Stomach smooth muscle (tissue), 2 donors: ENCODE measurements around the gene ACTL8.

Experiments used
- H3K27ac ChIP-seq: one replicate; pipeline ENCODE4 v1.7.0; 2013; ENCODE audit warnings: mild to moderate bottlenecking, low read length, inconsistent platforms
- H3K27me3 ChIP-seq, 2 donors: one replicate each; pipeline ENCODE4 v1.7.0; 2013; ENCODE audit warnings: low read length in 2 of 2; ENCODE audit not compliant: insufficient read depth in 2 of 2, control insufficient read depth in 1 of 2
- H3K36me3 ChIP-seq, 2 donors: one replicate each; pipeline ENCODE4 v1.7.0; 2013; ENCODE audit warnings: low read length in 2 of 2; ENCODE audit not compliant: control insufficient read depth in 2 of 2, insufficient read depth in 2 of 2
- H3K4me1 ChIP-seq: one replicate; pipeline ENCODE4 v1.7.0; 2013; ENCODE audit warnings: low read length; ENCODE audit not compliant: control insufficient read depth, insufficient read depth
- H3K4me3 ChIP-seq, 2 donors: one replicate each; pipeline ENCODE4 v1.7.0; 2013; ENCODE audit warnings: low read length in 2 of 2
- H3K9ac ChIP-seq, 2 donors: one replicate each; pipeline ENCODE4 v1.7.0; 2013; ENCODE audit warnings: low read length in 2 of 2, mild to moderate bottlenecking in 1 of 2
- H3K9me3 ChIP-seq, 2 donors: one replicate each; pipeline ENCODE4 v1.7.0; 2013; ENCODE audit warnings: low read length in 2 of 2; ENCODE audit not compliant: control insufficient read depth in 2 of 2
- donor health status: healthy.
- donor health status: Pancreatic carcinoma.

ACTL8 gene

DNA sequence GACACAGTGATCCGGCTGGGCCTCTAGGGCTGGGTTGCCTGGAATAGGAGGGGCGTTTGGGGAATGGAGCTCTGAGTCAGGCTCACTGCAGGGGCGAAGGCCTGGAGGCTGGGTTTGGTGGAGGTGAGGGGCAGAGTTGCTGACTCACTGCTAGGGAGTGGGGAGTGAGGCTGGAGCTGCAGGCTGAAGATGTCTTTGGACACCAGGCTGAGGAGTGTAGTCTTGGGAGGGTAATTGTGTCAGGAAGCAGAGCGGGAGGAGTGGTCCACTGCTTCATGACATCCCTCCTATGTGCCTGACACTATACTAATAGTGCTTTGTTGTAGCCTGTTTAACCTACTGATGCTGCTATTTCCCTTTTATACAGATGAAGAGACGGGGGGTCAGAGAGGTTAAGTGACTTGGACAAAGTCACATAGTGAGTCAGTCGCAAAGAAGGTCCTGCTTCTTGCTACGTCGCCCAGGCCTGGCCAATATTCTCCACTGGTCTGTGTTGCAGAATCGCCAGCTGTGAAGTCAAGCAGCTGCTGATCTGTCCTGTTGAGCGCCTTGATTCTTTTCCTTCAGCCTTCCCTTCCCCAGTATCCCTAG lies 13.6 kb downstream of the ACTL8 start:
- H3K27ac ChIP-seq = no peak overlapping the region

DNA sequence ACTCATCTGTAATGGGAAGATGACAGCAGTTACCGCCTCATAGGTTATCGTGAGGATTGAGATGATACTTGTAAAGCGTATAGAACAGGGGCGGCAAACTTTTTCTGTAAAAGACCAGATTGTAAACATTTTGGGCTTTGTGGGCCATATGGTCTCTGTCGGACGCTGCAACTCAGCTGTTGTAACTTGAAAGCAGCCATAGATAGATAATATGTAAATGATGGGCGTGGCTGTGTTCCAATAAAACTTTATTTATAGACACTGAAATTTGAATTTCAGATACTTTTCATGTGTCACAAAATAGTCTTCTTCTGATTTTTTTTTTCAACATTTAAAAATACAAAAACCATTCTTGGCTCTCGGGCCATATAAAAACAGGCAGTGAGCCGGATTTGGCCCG lies 15.8 kb downstream of the ACTL8 start:
- no peaks in the 10 kb centered on the region for H3K9me3 ChIP-seq
- H3K9ac ChIP-seq = no peak overlapping the region
- H3K4me1 ChIP-seq = no peaks in the 10 kb centered on the region
- no peak overlapping the region for H3K4me3 ChIP-seq
- no peaks in the 10 kb centered on the region for H3K36me3 ChIP-seq
- no peak overlapping the region for H3K27ac ChIP-seq
- H3K27me3 ChIP-seq = peaks cover 3 to 13% of the 10 kb centered on the region in 2 donors

More for the DNA sequence above, 13.6 kb downstream of the ACTL8 start:
- no peak overlapping the region for H3K9ac ChIP-seq
- peaks cover 12 to 14% of the 10 kb centered on the region in 2 donors for H3K27me3 ChIP-seq
- no peaks in the 10 kb centered on the region for H3K4me1 ChIP-seq
- H3K4me3 ChIP-seq = no peak overlapping the region
- H3K36me3 ChIP-seq = no peaks in the 10 kb centered on the region
- no peaks in the 10 kb centered on the region for H3K9me3 ChIP-seq

DNA sequence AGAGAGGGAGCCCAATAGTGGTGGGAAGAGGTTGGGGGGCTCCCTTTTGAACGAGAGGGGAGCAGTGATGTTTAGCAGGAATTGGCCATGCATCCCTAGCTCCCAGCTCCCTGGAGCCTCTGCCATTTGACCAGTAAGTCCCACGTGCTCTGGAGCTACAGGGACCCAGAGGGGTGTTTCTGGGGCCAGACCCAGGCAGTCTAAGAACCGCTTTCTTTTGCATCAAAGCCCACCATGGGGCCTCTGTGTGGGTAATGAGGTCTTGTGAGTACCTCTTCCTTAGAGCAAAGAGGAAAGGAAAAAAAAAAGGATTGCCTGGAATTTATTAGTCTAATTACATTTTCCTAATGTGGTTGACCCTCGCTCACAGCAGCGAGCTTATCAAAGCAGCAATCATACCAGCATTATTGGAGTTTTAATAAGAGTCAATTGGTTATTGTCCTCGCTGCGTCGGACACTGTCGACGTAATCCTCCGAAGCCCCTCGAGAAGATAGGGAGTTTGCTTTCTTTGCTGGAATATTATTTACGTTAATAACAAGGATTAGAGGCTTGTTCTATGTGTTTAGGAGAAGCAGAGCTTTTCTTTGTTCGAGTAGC lies 17.6 kb downstream of the ACTL8 start:
- no peaks in the 10 kb centered on the region for H3K36me3 ChIP-seq
- H3K27me3 ChIP-seq = peaks cover 3 to 17% of the 10 kb centered on the region in 2 donors
- no peaks in the 10 kb centered on the region for H3K9me3 ChIP-seq
- no peak overlapping the region for H3K9ac ChIP-seq
- H3K4me3 ChIP-seq = no peak overlapping the region
- H3K4me1 ChIP-seq = no peaks in the 10 kb centered on the region
- no peak overlapping the region for H3K27ac ChIP-seq

DNA sequence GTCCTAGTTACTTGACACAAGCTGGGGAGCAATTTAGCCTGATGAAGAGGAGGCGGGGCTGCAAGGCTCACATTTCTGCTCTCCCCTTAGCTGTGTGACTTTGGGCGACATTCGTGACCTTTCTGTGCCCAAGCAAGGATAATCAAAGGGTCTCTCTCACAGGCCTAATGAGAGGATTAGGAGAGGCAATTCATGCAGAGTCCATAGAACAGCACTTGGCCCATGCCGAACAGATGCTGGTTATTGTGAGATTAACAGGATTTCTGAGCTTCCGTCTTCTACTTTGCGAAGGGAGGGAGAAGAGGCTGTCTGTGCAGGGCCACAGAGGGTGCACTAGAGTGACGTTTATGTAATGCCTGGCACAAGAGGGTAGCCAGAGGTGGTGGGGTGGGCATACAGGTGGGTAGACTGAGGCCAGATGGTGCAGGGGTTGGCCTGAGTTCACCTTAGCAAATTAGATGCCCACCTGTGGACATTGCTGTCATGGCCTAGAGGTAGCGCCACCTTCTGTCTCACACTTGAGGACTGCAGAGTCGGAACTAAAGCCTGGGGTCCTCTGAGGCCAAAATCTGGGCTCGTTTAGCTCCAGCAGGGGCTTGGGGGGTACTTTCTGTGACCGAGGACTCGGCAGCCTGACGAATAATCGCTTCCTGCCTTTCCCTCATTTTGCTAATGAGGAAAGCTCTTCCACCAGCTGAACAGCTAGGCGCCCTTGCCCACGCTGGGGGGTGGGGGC lies 18.6 kb downstream of the ACTL8 start:
- Histone ChIP-seq H3K4me1 (no peaks in the 10 kb centered on the region), H3K36me3 (no peaks in the 10 kb centered on the region), H3K9me3 (no peaks in the 10 kb centered on the region), H3K4me3 (no peak overlapping the region), H3K27ac (no peak overlapping the region), H3K9ac (no peak overlapping the region), H3K27me3 (peaks cover 3 to 17% of the 10 kb centered on the region in 2 donors)

DNA sequence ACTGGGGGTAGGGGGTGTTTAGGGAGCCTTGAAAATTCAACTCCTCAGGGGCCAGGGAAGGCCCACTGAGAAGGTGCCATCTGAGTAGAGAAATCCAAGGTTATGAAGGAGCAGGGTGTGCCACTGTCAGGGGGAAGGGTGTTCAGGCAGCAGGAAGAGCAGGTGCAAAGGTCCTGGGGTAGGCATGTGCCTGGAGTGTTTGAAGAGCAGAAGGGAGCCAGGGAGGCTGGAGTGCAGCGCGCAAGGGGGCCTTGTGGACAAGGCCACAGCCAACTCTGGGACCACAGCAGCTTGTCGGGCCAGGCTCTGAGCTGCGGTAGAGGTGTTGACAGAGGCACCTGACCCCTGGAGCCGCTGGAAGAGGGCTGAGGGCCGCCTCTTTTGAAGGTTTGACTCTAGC lies 19.3 kb downstream of the ACTL8 start:
- no peak overlapping the region for H3K4me3 ChIP-seq
- no peaks in the 10 kb centered on the region for H3K36me3 ChIP-seq
- H3K4me1 ChIP-seq = no peaks in the 10 kb centered on the region
- H3K9me3 ChIP-seq = peaks cover 0 to under 1% of the 10 kb centered on the region in 2 donors
- H3K9ac ChIP-seq = no peak overlapping the region
- H3K27me3 ChIP-seq = peaks cover 3 to 17% of the 10 kb centered on the region in 2 donors
- H3K27ac ChIP-seq = no peak overlapping the region

DNA sequence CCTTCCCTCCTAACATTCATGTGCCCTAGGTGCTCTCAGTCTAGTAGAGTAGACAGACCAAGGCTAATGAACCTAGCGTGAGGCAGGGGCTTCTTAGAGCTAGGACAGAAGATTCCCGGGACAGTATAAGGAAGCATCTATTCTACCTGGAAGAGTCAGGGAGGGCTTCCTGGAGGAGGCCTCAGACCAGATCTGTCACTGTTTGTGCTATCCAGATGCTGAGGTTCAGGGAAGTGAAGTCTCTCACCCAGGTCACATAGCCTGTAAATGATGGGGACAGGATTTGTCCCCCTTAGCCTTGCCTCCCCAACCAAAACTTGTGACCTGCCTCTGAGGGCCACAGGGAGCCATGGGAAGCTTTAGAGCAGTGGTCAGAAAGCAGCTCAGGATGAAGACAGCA lies 20.7 kb downstream of the ACTL8 start:
- no peaks in the 10 kb centered on the region for H3K4me1 ChIP-seq
- peaks cover 3 to 17% of the 10 kb centered on the region in 2 donors for H3K27me3 ChIP-seq
- peaks cover 0 to 2% of the 10 kb centered on the region in 2 donors for H3K9me3 ChIP-seq
- no peak overlapping the region for H3K27ac ChIP-seq
- no peaks in the 10 kb centered on the region for H3K36me3 ChIP-seq
- H3K9ac ChIP-seq = no peak overlapping the region
- no peak overlapping the region for H3K4me3 ChIP-seq

DNA sequence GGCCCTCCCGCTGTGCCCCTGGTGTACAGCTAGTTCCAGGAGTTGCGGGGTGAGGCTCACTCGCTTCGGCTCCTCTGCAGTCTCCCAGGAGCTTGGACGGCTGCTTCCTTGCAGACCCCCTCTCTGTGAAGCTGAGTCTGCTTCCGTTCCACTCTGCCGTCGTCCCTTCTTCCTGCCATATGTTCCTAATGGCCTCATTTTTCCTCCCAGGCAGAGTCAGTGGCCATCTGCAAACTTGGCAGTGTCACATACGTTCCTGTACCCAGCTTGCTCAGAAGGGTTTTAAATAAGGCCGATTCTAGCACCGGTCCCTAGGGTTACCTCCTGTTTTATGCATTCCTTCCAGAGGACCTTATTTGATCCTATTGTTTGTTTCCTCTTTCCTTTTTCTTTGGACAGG lies 21.3 kb downstream of the ACTL8 start:
- H3K4me3 ChIP-seq = no peak overlapping the region
- peaks cover 0 to 2% of the 10 kb centered on the region in 2 donors for H3K9me3 ChIP-seq
- no peaks in the 10 kb centered on the region for H3K4me1 ChIP-seq
- H3K36me3 ChIP-seq = no peaks in the 10 kb centered on the region
- H3K9ac ChIP-seq = no peak overlapping the region
- H3K27me3 ChIP-seq = peaks cover 3 to 17% of the 10 kb centered on the region in 2 donors
- no peak overlapping the region for H3K27ac ChIP-seq

DNA sequence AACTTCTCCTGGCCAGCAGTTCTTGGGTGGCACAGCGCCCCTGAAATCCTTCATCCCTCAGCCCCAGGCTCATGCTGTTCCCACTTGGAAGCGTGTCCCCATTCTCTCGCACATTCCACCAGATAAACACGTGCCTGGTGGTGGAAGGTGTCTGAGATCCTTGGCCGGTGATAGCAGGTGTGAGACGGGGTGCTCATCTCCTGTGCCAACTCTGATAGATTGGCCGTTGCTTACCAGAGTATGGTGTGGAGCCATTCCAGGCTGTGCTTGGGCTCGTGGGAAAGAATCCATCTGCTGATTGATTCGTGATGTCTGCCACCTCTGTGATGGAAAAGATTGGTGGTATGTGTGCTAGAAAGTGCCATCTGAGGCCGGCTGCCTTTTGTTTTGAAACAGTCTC lies 22.2 kb downstream of the ACTL8 start:
- Histone ChIP-seq H3K4me3 (no peak overlapping the region), H3K27me3 (peaks cover 3 to 17% of the 10 kb centered on the region in 2 donors), H3K27ac (no peak overlapping the region), H3K4me1 (no peaks in the 10 kb centered on the region), H3K36me3 (no peaks in the 10 kb centered on the region), H3K9me3 (peaks cover 0 to 2% of the 10 kb centered on the region in 2 donors), H3K9ac (no peak overlapping the region)

DNA sequence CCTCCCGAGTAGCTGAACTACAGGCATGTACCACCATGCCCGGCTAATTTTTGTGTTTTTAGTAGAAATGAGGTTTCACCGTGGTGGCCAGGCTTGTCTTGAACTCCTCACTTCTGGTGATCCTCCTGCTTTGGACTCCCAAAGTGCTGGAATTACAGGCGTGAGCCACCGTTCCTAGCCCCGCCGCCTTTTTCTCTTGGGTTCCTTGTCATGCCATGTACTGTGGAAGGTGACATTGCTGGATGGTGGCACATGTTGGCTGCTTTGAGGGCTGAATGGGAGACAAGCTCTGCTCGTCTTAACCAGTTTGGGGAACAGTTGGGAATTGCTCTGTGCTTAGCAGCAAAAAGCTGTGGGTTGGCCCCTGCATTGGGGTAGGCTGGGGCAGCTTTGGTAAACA lies 22.7 kb downstream of the ACTL8 start:
- Histone ChIP-seq H3K9me3 (peaks cover 0 to 2% of the 10 kb centered on the region in 2 donors), H3K4me3 (no peak overlapping the region), H3K4me1 (no peaks in the 10 kb centered on the region)

DNA sequence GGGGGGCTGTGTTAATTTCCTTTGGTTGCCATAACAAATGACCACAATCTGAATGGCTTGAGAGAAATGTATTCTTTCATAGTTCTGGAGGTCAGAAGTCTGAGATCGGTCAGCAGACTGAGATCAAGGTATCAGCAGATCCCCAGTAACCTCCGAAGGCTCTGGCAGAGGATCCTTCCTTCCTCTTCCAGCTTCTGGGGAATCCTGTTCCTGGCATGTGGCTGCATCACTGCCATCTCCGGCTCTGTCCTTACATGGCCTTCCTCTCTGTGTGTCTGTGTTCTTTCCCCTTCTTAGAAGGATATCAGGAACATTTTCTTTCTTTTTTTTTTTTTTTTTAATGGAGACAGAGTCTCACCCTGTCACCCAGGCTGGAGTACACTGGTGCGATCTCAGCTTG lies 25.8 kb downstream of the ACTL8 start:
- Histone ChIP-seq H3K36me3 (no peaks in the 10 kb centered on the region), H3K27me3 (peaks cover 0 to 8% of the 10 kb centered on the region in 2 donors), H3K9me3 (peaks cover 0 to 2% of the 10 kb centered on the region in 2 donors), H3K9ac (no peak overlapping the region), H3K4me3 (no peak overlapping the region), H3K4me1 (no peaks in the 10 kb centered on the region), H3K27ac (no peak overlapping the region)

More for the DNA sequence above, 22.7 kb downstream of the ACTL8 start:
- Histone ChIP-seq H3K27me3 (peaks cover 3 to 17% of the 10 kb centered on the region in 2 donors), H3K27ac (no peak overlapping the region), H3K9ac (no peak overlapping the region), H3K36me3 (no peaks in the 10 kb centered on the region)

DNA sequence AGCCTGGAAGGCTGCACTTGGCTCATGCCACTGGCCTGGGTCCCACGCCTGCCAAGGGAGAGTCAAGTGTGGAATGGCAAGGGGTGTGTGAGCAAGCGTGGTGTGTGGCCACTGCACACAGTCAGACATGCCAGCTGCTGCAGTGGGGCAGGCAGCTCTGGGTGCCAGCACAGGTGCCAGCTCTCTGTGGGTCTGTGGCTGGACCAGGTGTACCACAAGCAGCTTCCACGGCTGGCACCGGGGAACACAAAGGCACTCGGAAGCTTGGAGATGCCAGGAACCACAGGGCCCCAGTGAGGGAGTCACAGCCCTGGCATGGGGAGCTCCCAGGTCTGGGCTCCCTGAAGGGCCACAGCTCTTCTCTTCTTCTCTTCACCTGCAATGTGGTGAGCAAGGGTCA lies 34.8 kb downstream of the ACTL8 start:
- no peaks in the 10 kb centered on the region for H3K36me3 ChIP-seq
- H3K4me3 ChIP-seq = no peak overlapping the region
- no peaks in the 10 kb centered on the region for H3K4me1 ChIP-seq
- H3K27ac ChIP-seq = no peak overlapping the region
- peaks cover 0 to 17% of the 10 kb centered on the region in 2 donors for H3K27me3 ChIP-seq
- H3K9me3 ChIP-seq = no peaks in the 10 kb centered on the region
- H3K9ac ChIP-seq = no peak overlapping the region
